DOHH2 (cell line): ENCODE results near the gene FNDC3B.

Experiments used
- EZH2phosphoT487 ChIP-seq: fragments of 200-600 bp; sonication (generic); IDR thresholded peaks from 2 replicates; pipeline ENCODE4 v1.6.1; 2017; ENCODE audit warnings: borderline replicate concordance, mild to moderate bottlenecking, antibody characterized with exemption, low read length, moderate library complexity, mixed read lengths
- TF ChIP-seq, protein P1 (sequence below): fragments of 200-600 bp; sonication (generic); IDR thresholded peaks from one replicate; pipeline ENCODE4 v1.5.1; 2014; ENCODE audit warnings: antibody characterized with exemption, mild to moderate bottlenecking, low read depth, low read length; ENCODE audit not compliant: poor library complexity, severe bottlenecking

DNA sequence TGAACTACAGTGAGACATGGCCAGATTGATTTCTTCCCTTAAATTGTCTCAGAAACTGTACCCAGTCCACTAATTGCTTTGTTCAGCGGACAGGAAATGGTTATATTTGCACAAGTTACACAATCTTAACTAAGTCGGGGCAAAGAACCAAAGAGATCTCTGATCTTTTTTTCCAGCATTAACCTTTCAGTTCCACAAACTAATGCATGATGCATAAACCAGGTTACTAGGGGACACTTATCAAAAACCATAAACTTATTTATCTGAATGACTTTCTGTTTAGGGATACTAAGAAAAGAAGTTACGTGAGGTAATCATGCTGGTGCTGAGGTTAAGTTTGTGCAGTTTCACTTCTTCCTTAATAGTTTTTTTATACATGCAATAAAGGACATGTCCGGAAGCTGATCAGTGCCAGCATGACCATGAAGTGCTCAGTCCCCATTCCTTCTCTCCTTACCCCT, 22.4 kb downstream of the FNDC3B start:
- TF ChIP-seq, protein P1, sequence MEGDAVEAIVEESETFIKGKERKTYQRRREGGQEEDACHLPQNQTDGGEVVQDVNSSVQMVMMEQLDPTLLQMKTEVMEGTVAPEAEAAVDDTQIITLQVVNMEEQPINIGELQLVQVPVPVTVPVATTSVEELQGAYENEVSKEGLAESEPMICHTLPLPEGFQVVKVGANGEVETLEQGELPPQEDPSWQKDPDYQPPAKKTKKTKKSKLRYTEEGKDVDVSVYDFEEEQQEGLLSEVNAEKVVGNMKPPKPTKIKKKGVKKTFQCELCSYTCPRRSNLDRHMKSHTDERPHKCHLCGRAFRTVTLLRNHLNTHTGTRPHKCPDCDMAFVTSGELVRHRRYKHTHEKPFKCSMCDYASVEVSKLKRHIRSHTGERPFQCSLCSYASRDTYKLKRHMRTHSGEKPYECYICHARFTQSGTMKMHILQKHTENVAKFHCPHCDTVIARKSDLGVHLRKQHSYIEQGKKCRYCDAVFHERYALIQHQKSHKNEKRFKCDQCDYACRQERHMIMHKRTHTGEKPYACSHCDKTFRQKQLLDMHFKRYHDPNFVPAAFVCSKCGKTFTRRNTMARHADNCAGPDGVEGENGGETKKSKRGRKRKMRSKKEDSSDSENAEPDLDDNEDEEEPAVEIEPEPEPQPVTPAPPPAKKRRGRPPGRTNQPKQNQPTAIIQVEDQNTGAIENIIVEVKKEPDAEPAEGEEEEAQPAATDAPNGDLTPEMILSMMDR: no peak
- no peak for TF ChIP-seq EZH2phosphoT487
